ENCODE data around the gene TNN. TPM values are rescaled to one million over a fixed set of nuclear protein-coding genes. Genes with fewer than 3 reads are reported as not detected.

Gene TNN
- total and polyA plus RNA-seq, 11 donors: 0.03 to 0.59 (median 0.12) TPM; not detected in 3

- ATAC-seq (no peak), DNase-seq (no peak)
- H3K36me3 ChIP-seq: no peaks in the 10 kb centered on the region
- WGBS, 4 donors: 49 to 70% (median 64%) methylated on average over 5 of the region's 5 CpGs
- peaks cover 0 to 29% (median 8%) of the 10 kb centered on the region in 12 donors for H3K4me1 ChIP-seq
- H3K9me3 ChIP-seq: no peaks in the 10 kb centered on the region
- peaks cover 0 to 12% (median 0%) of the 10 kb centered on the region in 9 donors for H3K27me3 ChIP-seq
- H3K4me3 ChIP-seq: no peak overlapping the region
- intact Hi-C loops (cut with DNase I): loop anchor here in 1 of 10 donors (5.0 kb wide), 1 partner anchor 49 kb away; no protein-coding TSS in a partner anchor
- TF ChIP-seq CTCF (IDR thresholded peaks at IDR 0.05) (no peak), POLR2A (IDR thresholded peaks at IDR 0.05) (no peak)
- H3K27ac ChIP-seq: peak overlapping the region in 5 of 12 donors; percentile 3 to 47 (median 38)
Observed at GRCh38 chr1:175073633-175074032, 6.0 kb downstream of the TNN start.

- Histone ChIP-seq H3K27me3 (peaks cover 0 to 12% (median 0%) of the 10 kb centered on the region in 9 donors), H3K9me3 (no peaks in the 10 kb centered on the region), H3K36me3 (no peaks in the 10 kb centered on the region), H3K4me1 (peaks cover 0 to 25% (median 8%) of the 10 kb centered on the region in 12 donors), H3K27ac (no peak overlapping the region), H3K4me3 (no peak overlapping the region)
- no peak for DNase-seq
- 71 to 83% (median 81%) methylated on average over 14 of the region's 14 CpGs for WGBS, 4 donors
- TF ChIP-seq CTCF (IDR thresholded peaks at IDR 0.05): no peak
- TF ChIP-seq POLR2A (IDR thresholded peaks at IDR 0.05): no peak
- no peak for ATAC-seq
- intact Hi-C loops (cut with DNase I): no loop called here
Observed at GRCh38 chr1:175075572-175076568, 8.2 kb downstream of the TNN start.

GRCh38 chr1:175077356-175078030 lies 9.9 kb downstream of the TNN start:
- no peak for ATAC-seq
- 88 to 92% (median 90%) methylated on average over 12 of the region's 12 CpGs for WGBS, 4 donors

More at GRCh38 chr1:175077356-175078030, 9.9 kb downstream of the TNN start:
- DNase-seq: no peak
- H3K4me3 ChIP-seq: no peak overlapping the region
- peaks cover 0 to 4% (median 0%) of the 10 kb centered on the region in 9 donors for H3K27me3 ChIP-seq
- TF ChIP-seq CTCF (IDR thresholded peaks at IDR 0.05) (no peak), POLR2A (IDR thresholded peaks at IDR 0.05) (no peak)
- intact Hi-C loops (cut with DNase I): no loop called here
- H3K4me1 ChIP-seq: peaks cover 0 to 11% (median 0%) of the 10 kb centered on the region in 12 donors
- H3K27ac ChIP-seq: no peak overlapping the region
- H3K9me3 ChIP-seq: no peaks in the 10 kb centered on the region
- H3K36me3 ChIP-seq: no peaks in the 10 kb centered on the region

Data from heart left ventricle (tissue), 16 donors.